ENCODE results near the gene NTRK3. TPM values are rescaled to one million over a fixed set of nuclear protein-coding genes. Genes with fewer than 3 reads are reported as not detected.
A peak's percentile ranks its signal among the peaks of the same experiment; 100 is the strongest.

Gene NTRK3
- total RNA-seq, 8 experiments from 2014 or later = 1.2 to 41.6 (median 10.7) TPM

DNA sequence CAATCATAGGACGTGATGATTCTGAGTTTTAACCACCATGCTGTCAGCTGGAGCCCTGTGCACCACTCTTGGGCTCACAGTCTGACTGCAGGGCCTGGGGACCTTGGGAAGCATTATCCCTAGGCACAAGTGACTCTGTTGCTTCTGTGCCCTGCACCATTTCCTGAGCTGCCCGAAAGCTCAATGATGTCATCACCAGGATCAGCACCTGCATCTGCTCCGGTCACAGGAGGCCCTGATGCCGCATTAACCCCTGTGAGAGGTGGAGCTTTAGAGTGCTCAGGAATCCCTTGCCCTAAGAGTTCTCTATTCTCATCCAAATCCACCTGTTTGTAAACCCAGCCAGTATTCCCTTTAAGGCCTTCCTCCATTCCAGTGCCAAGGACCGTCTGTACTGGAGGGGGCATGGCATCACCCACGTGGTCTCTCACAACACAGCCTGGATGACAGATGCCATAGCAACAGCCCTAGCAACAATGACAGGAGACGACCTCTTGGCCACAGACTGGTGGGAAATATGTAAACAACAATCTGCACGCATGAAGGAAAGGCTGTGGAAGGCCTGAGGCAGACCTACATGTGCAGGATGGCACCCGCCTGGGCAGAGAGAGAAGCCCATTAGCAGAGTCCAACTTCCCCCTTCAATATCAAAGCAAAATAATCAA lies 37.9 kb downstream of the NTRK3 start:
- Histone ChIP-seq H3K27ac (no peak overlapping the region), H3K4me1 (replicated peaks in 1 of 2) (peaks cover 6 to 7% of the 10 kb centered on the region in 2 donors), H3K4me3 (no peak overlapping the region)
- WGBS, 10 experiments = 0 to 80% (median 58%) methylated on average over 1 to 5 of the region's 9 CpGs; no CpG with 5 or more reads in 2 of the 10 experiments
- in situ Hi-C loops (cut with MboI; ENCODE audit: low pct_unique_long_range_greater_than_20kb in 2 of 9, low sequenced_read_pairs in 9 of 9, unreplicated experiment in 9 of 9) = no loop called here
- ATAC-seq (replicated peaks in 6 of 8) = peak in 7 of 8 experiments; percentile 26 to 87 (median 57)

GRCh38 chr15:88215066-88215648 lies 41.4 kb downstream of the NTRK3 start:
- H3K4me1 ChIP-seq (replicated peaks in 1 of 2) = peaks cover 7 to 11% of the 10 kb centered on the region in 2 donors
- H3K27ac ChIP-seq = no peak overlapping the region
- WGBS, 10 experiments = 38 to 100% (median 70%) methylated on average over 1 to 8 of the region's 16 CpGs; no CpG with 5 or more reads in 3 of the 10 experiments
- in situ Hi-C loops (cut with MboI; ENCODE audit: low pct_unique_long_range_greater_than_20kb in 2 of 9, low sequenced_read_pairs in 9 of 9, unreplicated experiment in 9 of 9) = no loop called here
- no peak overlapping the region for H3K4me3 ChIP-seq
- no peak for ATAC-seq (replicated peaks in 6 of 8)

- ATAC-seq (replicated peaks in 6 of 8) = no peak
- Histone ChIP-seq H3K4me3 (no peak overlapping the region), H3K4me1 (replicated peaks in 1 of 2) (peaks cover 6 to 16% of the 10 kb centered on the region in 2 donors), H3K27ac (no peak overlapping the region)
- in situ Hi-C loops (cut with MboI; ENCODE audit: low pct_unique_long_range_greater_than_20kb in 2 of 9, low sequenced_read_pairs in 9 of 9, unreplicated experiment in 9 of 9) = no loop called here
- 33 to 100% (median 75%) methylated on average over 1 to 5 of the region's 5 CpGs for WGBS, 10 experiments
Measured at GRCh38 chr15:88209111-88209510, 47.4 kb downstream of the NTRK3 start.

GRCh38 chr15:88208396-88208795 lies 48.1 kb downstream of the NTRK3 start:
- peak; percentile 84 to 99 (median 93) for ATAC-seq (replicated peaks in 6 of 8)
- no peak overlapping the region for H3K27ac ChIP-seq
- no peak overlapping the region for H3K4me3 ChIP-seq
- in situ Hi-C loops (cut with MboI; ENCODE audit: low pct_unique_long_range_greater_than_20kb in 2 of 9, low sequenced_read_pairs in 9 of 9, unreplicated experiment in 9 of 9) = no loop called here
- peaks cover 6 to 16% of the 10 kb centered on the region in 2 donors for H3K4me1 ChIP-seq (replicated peaks in 1 of 2)
- WGBS, 10 experiments = 0 to 67% (median 19%) methylated on average over 1 to 2 of the region's 2 CpGs; no CpG with 5 or more reads in 4 of the 10 experiments

- no peak overlapping the region for H3K27ac ChIP-seq
- in situ Hi-C loops (cut with MboI; ENCODE audit: low pct_unique_long_range_greater_than_20kb in 2 of 9, low sequenced_read_pairs in 9 of 9, unreplicated experiment in 9 of 9) = no loop called here
- peaks cover 6 to 16% of the 10 kb centered on the region in 2 donors for H3K4me1 ChIP-seq (replicated peaks in 1 of 2)
- H3K4me3 ChIP-seq = no peak overlapping the region
- WGBS, 10 experiments = 0 to 100% (median 94%) methylated on average over 1 to 2 of the region's 2 CpGs; no CpG with 5 or more reads in 4 of the 10 experiments
- ATAC-seq (replicated peaks in 6 of 8) = no peak
Measured at GRCh38 chr15:88207565-88207964, 49.0 kb downstream of the NTRK3 start.

DNA sequence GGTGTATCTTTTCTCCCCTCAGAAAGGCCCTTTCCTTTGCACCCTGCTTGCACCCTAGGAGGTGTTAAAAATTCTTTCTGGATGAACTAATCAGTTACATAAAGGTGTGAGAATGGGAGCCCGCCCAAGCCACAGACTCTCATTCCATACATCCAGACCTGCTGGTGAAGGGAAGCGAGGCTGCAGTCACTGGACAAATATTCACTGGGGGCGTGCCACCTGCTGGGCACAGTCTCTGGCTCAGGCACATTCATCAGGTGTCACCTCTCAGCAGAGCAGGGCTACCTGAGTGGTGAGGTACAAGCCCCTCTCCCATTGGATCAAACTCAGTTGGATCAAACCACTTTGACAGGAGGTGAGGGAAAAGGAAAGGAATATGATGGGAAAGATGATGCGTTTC lies 52.0 kb downstream of the NTRK3 start:
- Histone ChIP-seq H3K4me1 (replicated peaks in 1 of 2) (peaks cover 6 to 9% of the 10 kb centered on the region in 2 donors), H3K4me3 (no peak overlapping the region), H3K27ac (no peak overlapping the region)
- WGBS, 10 experiments = 20 to 100% (median 93%) methylated on average over 1 to 3 of the region's 4 CpGs; no CpG with 5 or more reads in 3 of the 10 experiments
- in situ Hi-C loops (cut with MboI; ENCODE audit: low pct_unique_long_range_greater_than_20kb in 2 of 9, low sequenced_read_pairs in 9 of 9, unreplicated experiment in 9 of 9) = no loop called here
- ATAC-seq (replicated peaks in 6 of 8) = no peak

DNA sequence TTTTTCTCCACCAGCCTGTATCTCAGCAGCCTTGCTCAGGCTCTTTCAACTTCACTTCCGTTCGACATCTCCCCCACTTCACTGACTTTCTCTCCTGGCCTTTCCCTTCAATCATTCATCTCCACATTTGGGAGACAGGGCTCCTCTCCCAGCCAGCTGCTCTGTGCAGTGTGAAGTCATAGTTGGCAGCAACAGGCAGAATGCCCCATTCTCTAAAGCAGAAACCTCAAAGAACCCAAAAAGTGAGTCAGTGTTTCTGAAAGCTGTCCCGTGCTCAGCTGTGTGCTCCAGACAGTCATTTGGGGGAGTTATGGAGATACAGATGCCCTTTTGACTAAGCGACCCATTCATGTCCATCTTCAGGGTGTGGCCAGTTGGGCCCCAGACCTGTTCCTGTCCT lies 54.3 kb downstream of the NTRK3 start:
- in situ Hi-C loops (cut with MboI; ENCODE audit: low pct_unique_long_range_greater_than_20kb in 2 of 9, low sequenced_read_pairs in 9 of 9, unreplicated experiment in 9 of 9) = no loop called here
- peak in 2 of 8 experiments; percentile 36 to 39 for ATAC-seq (replicated peaks in 6 of 8)

GRCh38 chr15:88201207-88201606 lies 55.3 kb downstream of the NTRK3 start:
- peak in 2 of 8 experiments; percentile 82 to 85 for ATAC-seq (replicated peaks in 6 of 8)
- in situ Hi-C loops (cut with MboI; ENCODE audit: low pct_unique_long_range_greater_than_20kb in 2 of 9, low sequenced_read_pairs in 9 of 9, unreplicated experiment in 9 of 9) = no loop called here
- no peak overlapping the region for H3K4me3 ChIP-seq
- WGBS, 10 experiments = 0 to 89% (median 39%) methylated on average over 1 to 2 of the region's 3 CpGs; no CpG with 5 or more reads in 6 of the 10 experiments
- H3K4me1 ChIP-seq (replicated peaks in 1 of 2) = no peaks in the 10 kb centered on the region
- H3K27ac ChIP-seq = no peak overlapping the region

More for the DNA sequence above, 54.3 kb downstream of the NTRK3 start:
- 0 to 95% (median 78%) methylated on average over 1 to 4 of the region's 4 CpGs; no CpG with 5 or more reads in 2 of the 10 experiments for WGBS, 10 experiments
- Histone ChIP-seq H3K27ac (no peak overlapping the region), H3K4me3 (no peak overlapping the region), H3K4me1 (replicated peaks in 1 of 2) (no peaks in the 10 kb centered on the region)

GRCh38 chr15:88196961-88197360 lies 59.6 kb downstream of the NTRK3 start:
- Histone ChIP-seq H3K4me1 (replicated peaks in 1 of 2) (peaks cover 6 to 9% of the 10 kb centered on the region in 2 donors), H3K4me3 (no peak overlapping the region), H3K27ac (no peak overlapping the region)
- no peak for ATAC-seq (replicated peaks in 6 of 8)
- in situ Hi-C loops (cut with MboI; ENCODE audit: low pct_unique_long_range_greater_than_20kb in 2 of 9, low sequenced_read_pairs in 9 of 9, unreplicated experiment in 9 of 9) = no loop called here

- Histone ChIP-seq H3K27ac (no peak overlapping the region), H3K4me3 (no peak overlapping the region), H3K4me1 (replicated peaks in 1 of 2) (peaks cover 25 to 33% of the 10 kb centered on the region in 2 donors)
- in situ Hi-C loops (cut with MboI; ENCODE audit: low pct_unique_long_range_greater_than_20kb in 2 of 9, low sequenced_read_pairs in 9 of 9, unreplicated experiment in 9 of 9) = no loop called here
- WGBS, 10 experiments = 28 to 100% (median 87%) methylated on average over 1 to 4 of the region's 4 CpGs; no CpG with 5 or more reads in 2 of the 10 experiments
- ATAC-seq (replicated peaks in 6 of 8) = no peak
Measured at GRCh38 chr15:88194162-88194561, 62.4 kb downstream of the NTRK3 start.

GRCh38 chr15:88193415-88193814 lies 63.1 kb downstream of the NTRK3 start:
- in situ Hi-C loops (cut with MboI; ENCODE audit: low pct_unique_long_range_greater_than_20kb in 2 of 9, low sequenced_read_pairs in 9 of 9, unreplicated experiment in 9 of 9) = no loop called here
- no peak overlapping the region for H3K4me3 ChIP-seq
- ATAC-seq (replicated peaks in 6 of 8) = no peak
- H3K4me1 ChIP-seq (replicated peaks in 1 of 2) = peaks cover 25 to 35% of the 10 kb centered on the region in 2 donors
- H3K27ac ChIP-seq = no peak overlapping the region
- WGBS, 10 experiments = 48 to 73% (median 60%) methylated on average over 1 to 3 of the region's 4 CpGs; no CpG with 5 or more reads in 5 of the 10 experiments

DNA sequence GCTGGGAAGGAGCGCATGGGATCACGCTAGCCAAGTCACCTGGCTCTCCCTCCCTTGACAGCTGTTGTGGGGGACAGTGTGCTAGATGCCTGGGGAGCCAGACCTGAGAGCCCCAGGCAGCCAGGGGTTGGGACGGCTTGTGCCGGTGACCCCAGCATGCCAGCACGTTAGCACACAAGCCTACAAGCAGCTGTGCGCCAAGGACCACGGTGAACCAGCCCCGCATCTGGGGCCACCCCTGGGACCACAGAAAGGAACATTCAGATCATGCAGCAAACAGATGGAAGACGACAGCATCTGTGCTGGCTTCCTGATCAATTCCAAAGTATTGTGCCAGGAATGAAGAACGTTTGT lies 64.8 kb downstream of the NTRK3 start:
- Histone ChIP-seq H3K4me3 (no peak overlapping the region), H3K4me1 (replicated peaks in 1 of 2) (peaks cover 25 to 40% of the 10 kb centered on the region in 2 donors), H3K27ac (peak overlapping the region; percentile 17 to 40)
- peak in 1 of 8 experiments; percentile 40 for ATAC-seq (replicated peaks in 6 of 8)
- in situ Hi-C loops (cut with MboI; ENCODE audit: low pct_unique_long_range_greater_than_20kb in 2 of 9, low sequenced_read_pairs in 9 of 9, unreplicated experiment in 9 of 9) = no loop called here
- WGBS, 10 experiments = 12 to 94% (median 40%) methylated on average over 1 to 4 of the region's 10 CpGs; no CpG with 5 or more reads in 3 of the 10 experiments

DNA sequence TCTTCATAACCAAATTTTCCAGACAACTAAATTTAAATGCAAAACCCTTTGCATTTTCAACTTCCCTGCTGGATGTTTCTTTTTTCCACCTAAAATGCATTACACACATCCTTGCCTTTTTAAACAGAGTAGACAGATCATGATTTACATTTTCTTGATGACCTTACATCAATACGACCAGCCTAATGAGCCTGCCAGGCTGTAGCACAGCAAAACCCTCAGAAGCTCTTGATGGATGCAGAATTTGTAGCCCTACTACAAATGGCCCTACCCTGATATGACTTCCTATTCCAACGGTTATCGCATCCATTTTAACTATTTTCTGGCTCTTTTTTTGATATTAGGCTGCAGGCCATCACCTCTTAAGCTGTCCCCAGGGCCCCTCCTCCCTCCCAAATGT lies 66.3 kb downstream of the NTRK3 start:
- in situ Hi-C loops (cut with MboI; ENCODE audit: low pct_unique_long_range_greater_than_20kb in 2 of 9, low sequenced_read_pairs in 9 of 9, unreplicated experiment in 9 of 9) = no loop called here
- peak in 5 of 8 experiments; percentile 60 to 73 (median 68) for ATAC-seq (replicated peaks in 6 of 8)
- Histone ChIP-seq H3K4me3 (no peak overlapping the region), H3K4me1 (replicated peaks in 1 of 2) (peaks cover 25 to 40% of the 10 kb centered on the region in 2 donors), H3K27ac (no peak overlapping the region)
- WGBS, 10 experiments = 0 to 100% (median 59%) methylated on average over 1 to 3 of the region's 3 CpGs; no CpG with 5 or more reads in 3 of the 10 experiments
